B cell (primary cell): ENCODE measurements around the gene ATP7B. TPM values are rescaled to one million over a fixed set of nuclear protein-coding genes. Genes with fewer than 3 reads are reported as not detected.

Source experiments
- ATAC-seq: fragments of 200-7000 bp; cut with Tn5 transposase; one replicate; pipeline ENCODE4 v1.10.0; 2021; ENCODE audit warnings: low read depth, mild to moderate bottlenecking, moderate number of reproducible peaks, moderate library complexity
- CTCF ChIA-PET: fragments of 350-600 bp; sonication (Branson Sonifier 250); formaldehyde crosslinking; loops from one replicate; lab custom pipeline; 2021; ENCODE audit warnings: antibody characterized with exemption, inconsistent platforms; lab: Charles Lee
- POLR2A ChIA-PET: fragments of 350-600 bp; sonication (Branson Sonifier 250); formaldehyde crosslinking; loops from one replicate; lab custom pipeline; 2021; ENCODE audit warnings: antibody characterized with exemption; lab: Charles Lee
- DNase-seq: peaks from one replicate; pipeline ENCODE4 v3.0.0; 2013
- H2AFZ ChIP-seq: 2 replicates; pipeline ENCODE4 v1.6.1; 2012; ENCODE audit warnings: mild to moderate bottlenecking, low read depth, low read length; ENCODE audit not compliant: insufficient read depth, poor library complexity, severe bottlenecking
- H3K27ac ChIP-seq, 2 donors: 1 replicate in 1 of 2; 2 replicates in 1 of 2; pipeline ENCODE4 v1.5.1; 2012 to 2013; ENCODE audit warnings: low read length in 2 of 2, mild to moderate bottlenecking in 2 of 2, moderate library complexity in 1 of 2
- H3K27me3 ChIP-seq, 4 experiments: fragments of 200-600 bp in 1 of 4; sonication (generic) in 1 of 4; replicated peaks in 1 of 4; 1 replicate in 2 of 4; 2 replicates in 2 of 4; pipeline versions ENCODE4 v1.6.1 to v1.7.0; 2013 to 2016; ENCODE audit warnings: low read length in 3 of 4, mild to moderate bottlenecking in 2 of 4, mixed read lengths in 1 of 4, moderate library complexity in 1 of 4; ENCODE audit not compliant: insufficient read depth in 4 of 4, control insufficient read depth in 3 of 4; ENCODE audit errors: control extremely low read depth in 1 of 4
- H3K36me3 ChIP-seq, 2 experiments: replicated peaks in 1 of 2; 1 replicate in 1 of 2; 2 replicates in 1 of 2; pipeline versions ENCODE4 v1.6.1 to v1.7.1; 2013; ENCODE audit warnings: low read length in 1 of 2; ENCODE audit not compliant: insufficient read depth in 2 of 2, control insufficient read depth in 1 of 2; ENCODE audit errors: control extremely low read depth in 1 of 2, extremely low read depth in 1 of 2
- H3K4me1 ChIP-seq, 2 donors: fragments of 200-600 bp in 1 of 2; sonication (generic) in 1 of 2; 1 replicate in 1 of 2; 2 replicates in 1 of 2; pipeline versions ENCODE4 v1.5.1 to v1.6.1; 2013 to 2017; ENCODE audit warnings: low read length in 2 of 2; ENCODE audit not compliant: control insufficient read depth in 2 of 2, insufficient read depth in 2 of 2
- H3K4me2 ChIP-seq: replicated peaks from 2 replicates; pipeline ENCODE3; 2012; ENCODE audit warnings: mild to moderate bottlenecking, low read depth, low read length; ENCODE audit not compliant: poor library complexity, severe bottlenecking
- H3K4me3 ChIP-seq, 5 experiments: fragments of 200-600 bp in 1 of 5; sonication (generic) in 1 of 5; 1 replicate in 3 of 5; 2 replicates in 2 of 5; pipeline versions ENCODE4 v1.5.1 to v1.7.0; 2011 to 2016; ENCODE audit warnings: low read length in 4 of 5, mild to moderate bottlenecking in 4 of 5, low read depth in 2 of 5, control low read depth in 1 of 5, moderate library complexity in 1 of 5; ENCODE audit not compliant: insufficient read depth in 1 of 5; ENCODE audit errors: control extremely low read depth in 1 of 5, extremely low read depth in 1 of 5
- H3K79me2 ChIP-seq: fragments of 200-600 bp; sonication (generic); one replicate; pipeline ENCODE4 v1.6.0; 2016; ENCODE audit warnings: low read length; ENCODE audit not compliant: control insufficient read depth, insufficient read depth
- H3K9ac ChIP-seq: fragments of 200-600 bp; sonication (generic); 2 replicates; pipeline ENCODE4 v1.6.1; 2017; ENCODE audit warnings: mild to moderate bottlenecking, low read length, moderate library complexity
- H3K9me3 ChIP-seq, 3 donors: one replicate each; pipeline versions ENCODE4 v1.6.1 to v1.7.1; 2013; ENCODE audit warnings: low read length in 2 of 3; ENCODE audit not compliant: control insufficient read depth in 2 of 3, insufficient read depth in 1 of 3; ENCODE audit errors: control extremely low read depth in 1 of 3
- H4K20me1 ChIP-seq: 2 replicates; pipeline ENCODE4 v1.6.0; 2012; ENCODE audit warnings: mild to moderate bottlenecking, low read length; ENCODE audit not compliant: insufficient read depth, control insufficient read depth, poor library complexity, severe bottlenecking
- H3K27ac Mint-ChIP-seq: one replicate; pipeline ENCODE4 v1.8.0; 2021; ENCODE audit warnings: mixed read lengths
- H3K27me3 Mint-ChIP-seq: one replicate; pipeline ENCODE4 v1.8.0; 2021; ENCODE audit warnings: mixed read lengths
- H3K4me1 Mint-ChIP-seq: one replicate; pipeline ENCODE4 v1.8.0; 2021; ENCODE audit warnings: mixed read lengths
- H3K4me3 Mint-ChIP-seq: one replicate; pipeline ENCODE4 v1.8.0; 2021; ENCODE audit warnings: mixed read lengths
- H3K9me3 Mint-ChIP-seq: one replicate; pipeline ENCODE4 v1.8.0; 2022; ENCODE audit warnings: mixed read lengths; ENCODE audit not compliant: insufficient read depth
- EZH2 ChIP-seq: IDR thresholded peaks from 2 replicates; pipeline ENCODE4 v1.6.1; 2012; ENCODE audit warnings: borderline replicate concordance, low read depth, mild to moderate bottlenecking, moderate library complexity, low read length; ENCODE audit not compliant: insufficient read depth, poor library complexity, severe bottlenecking
- WGBS: methylation state at CpG from one replicate; pipeline ENCODE4 v1.1.5; 2013; ENCODE audit warnings: missing lambda C conversion rate; ENCODE audit not compliant: insufficient coverage; 5-methylcytosine and 5-hydroxymethylcytosine counted together
- intact Hi-C: fragments of 100-400 bp; cut with micrococcal nuclease; formaldehyde crosslinking; loops from one replicate; pipeline ENCODE4 v1.10.0; 2022
- polyA plus RNA-seq: library from polyadenylated mRNA; depleted of rRNA; stranded (reverse); fragments of >200 nt; gene quantifications from 2 replicates; pipeline ENCODE4 v1.2.3, GENCODE V29; 2012
- total RNA-seq, 2 donors: library from RNA; stranded (reverse); fragments of 120-200 nt in 1 of 2; gene quantifications; 1 replicate in 1 of 2; 2 replicates in 1 of 2; pipeline versions ENCODE4 v1.2.3 to v1.2.4, GENCODE V29; 2013 to 2022
- TF ChIP-seq, protein P1 (sequence below): fragments of 200-600 bp; IDR thresholded peaks from one replicate; pipeline ENCODE4 v1.8.0; 2022; ENCODE audit warnings: antibody characterized with exemption, mild to moderate bottlenecking

ATP7B gene
- total and polyA plus RNA-seq, 2 donors (not counting 1 experiment from before 2014, with no cell fraction given), result 0.10 to 0.91 TPM

- Mint-ChIP-seq H3K27me3 (peaks cover 39% of the 10 kb centered on the region), H3K4me1 (no peaks in the 10 kb centered on the region), H3K27ac (no peak overlapping the region), H3K9me3 (no peaks in the 10 kb centered on the region), H3K4me3 (no peak overlapping the region)
- no peak overlapping the region for H3K4me3 ChIP-seq
- TF ChIP-seq EZH2, result no peak
- TF ChIP-seq, protein P1, sequence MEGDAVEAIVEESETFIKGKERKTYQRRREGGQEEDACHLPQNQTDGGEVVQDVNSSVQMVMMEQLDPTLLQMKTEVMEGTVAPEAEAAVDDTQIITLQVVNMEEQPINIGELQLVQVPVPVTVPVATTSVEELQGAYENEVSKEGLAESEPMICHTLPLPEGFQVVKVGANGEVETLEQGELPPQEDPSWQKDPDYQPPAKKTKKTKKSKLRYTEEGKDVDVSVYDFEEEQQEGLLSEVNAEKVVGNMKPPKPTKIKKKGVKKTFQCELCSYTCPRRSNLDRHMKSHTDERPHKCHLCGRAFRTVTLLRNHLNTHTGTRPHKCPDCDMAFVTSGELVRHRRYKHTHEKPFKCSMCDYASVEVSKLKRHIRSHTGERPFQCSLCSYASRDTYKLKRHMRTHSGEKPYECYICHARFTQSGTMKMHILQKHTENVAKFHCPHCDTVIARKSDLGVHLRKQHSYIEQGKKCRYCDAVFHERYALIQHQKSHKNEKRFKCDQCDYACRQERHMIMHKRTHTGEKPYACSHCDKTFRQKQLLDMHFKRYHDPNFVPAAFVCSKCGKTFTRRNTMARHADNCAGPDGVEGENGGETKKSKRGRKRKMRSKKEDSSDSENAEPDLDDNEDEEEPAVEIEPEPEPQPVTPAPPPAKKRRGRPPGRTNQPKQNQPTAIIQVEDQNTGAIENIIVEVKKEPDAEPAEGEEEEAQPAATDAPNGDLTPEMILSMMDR, result no peak
- no peak overlapping the region for H3K9ac ChIP-seq
- peaks cover 0 to 24% (median 2%) of the 10 kb centered on the region in 4 experiments for H3K27me3 ChIP-seq
- DNase-seq, result no peak
- no peak overlapping the region for H2AFZ ChIP-seq
- H3K4me2 ChIP-seq, result no peak overlapping the region
- ChIA-PET CTCF (no interaction called here), POLR2A (no interaction called here)
- no peaks in the 10 kb centered on the region for H3K9me3 ChIP-seq
- WGBS, result no CpG with 5 or more reads among the region's 2 CpGs
- H4K20me1 ChIP-seq, result no peaks in the 10 kb centered on the region
- ATAC-seq, result no peak
- intact Hi-C loops, result no loop called here
- H3K79me2 ChIP-seq, result no peaks in the 10 kb centered on the region
- no peaks in the 10 kb centered on the region for H3K36me3 ChIP-seq
- no peak overlapping the region for H3K27ac ChIP-seq
- no peaks in the 10 kb centered on the region for H3K4me1 ChIP-seq
Observed at GRCh38 chr13:51997186-51997585, 14.1 kb downstream of the ATP7B start.

GRCh38 chr13:51996641-51997040 lies 14.6 kb downstream of the ATP7B start:
- ChIA-PET POLR2A (no interaction called here), CTCF (no interaction called here)
- H3K27ac ChIP-seq, result no peak overlapping the region
- Mint-ChIP-seq H3K27me3 (peaks cover 39% of the 10 kb centered on the region), H3K4me1 (no peaks in the 10 kb centered on the region), H3K27ac (no peak overlapping the region), H3K4me3 (no peak overlapping the region), H3K9me3 (no peaks in the 10 kb centered on the region)
- H3K27me3 ChIP-seq, result peaks cover 0 to 24% (median 2%) of the 10 kb centered on the region in 4 experiments
- ATAC-seq (no peak), DNase-seq (no peak)
- no peaks in the 10 kb centered on the region for H3K36me3 ChIP-seq
- no peaks in the 10 kb centered on the region for H3K4me1 ChIP-seq
- H3K4me2 ChIP-seq, result no peak overlapping the region
- H3K79me2 ChIP-seq, result no peaks in the 10 kb centered on the region
- 60% methylated on average over 1 of the region's 4 CpGs for WGBS
- no peak overlapping the region for H2AFZ ChIP-seq
- intact Hi-C loops, result no loop called here
- no peak overlapping the region for H3K9ac ChIP-seq
- no peaks in the 10 kb centered on the region for H4K20me1 ChIP-seq
- no peaks in the 10 kb centered on the region for H3K9me3 ChIP-seq
- TF ChIP-seq EZH2, result no peak
- TF ChIP-seq, protein P1, result no peak
- no peak overlapping the region for H3K4me3 ChIP-seq
